Measurements from ENCODE around the gene RPS6KB2. TPM values are rescaled to one million over a fixed set of nuclear protein-coding genes. Genes with fewer than 3 reads are reported as not detected.

The RPS6KB2 gene
- total RNA-seq, 1 experiment from 2014 or later: 58.8 TPM

- peaks cover 36% of the 10 kb centered on the region for H3K4me1 ChIP-seq (ENCODE audit: insufficient read depth, low read length, poor library complexity, severe bottlenecking)
- H3K27ac ChIP-seq (ENCODE audit: low read depth, low read length, poor library complexity, severe bottlenecking): no peak overlapping the region
- ChIA-PET POLR2A (ENCODE audit: low non-redundant PET) (no interaction called here), CTCF (no interaction called here)
- H3K36me3 ChIP-seq (ENCODE audit: insufficient read depth, low read length, poor library complexity, severe bottlenecking): no peaks in the 10 kb centered on the region
- BruUV-seq (replicated peaks): no TSS peak
- no peaks in the 10 kb centered on the region for H3K9me3 ChIP-seq (ENCODE audit: low read depth, low read length, poor library complexity, severe bottlenecking)
- peak overlapping the region; percentile 51 for H3K4me3 ChIP-seq (ENCODE audit: low read depth, low read length, poor library complexity, severe bottlenecking)
- TF ChIP-seq CTCF (conservative IDR thresholded peaks at IDR 0.05; ENCODE audit: low read depth, low read length) (no peak), EZH2 (IDR thresholded peaks at IDR 0.05; ENCODE audit: borderline replicate concordance, low read depth, low read length, poor library complexity, severe bottlenecking) (no peak)
- intact Hi-C loops (cut with micrococcal nuclease; ENCODE audit: unreplicated experiment): no loop called here
- H3K27me3 ChIP-seq (replicated peaks; ENCODE audit: insufficient read depth, low read depth, low read length, poor library complexity): no peaks in the 10 kb centered on the region
- DNase-seq (ENCODE audit: low spot score): no peak
These were observed 8.8 kb upstream of the RPS6KB2 start for GRCh38 chr11:67419325-67420049.

GRCh38 chr11:67420147-67420645, 8.1 kb upstream of the RPS6KB2 start:
- no TSS peak for BruUV-seq (replicated peaks)
- no peaks in the 10 kb centered on the region for H3K9me3 ChIP-seq (ENCODE audit: low read depth, low read length, poor library complexity, severe bottlenecking)
- peak overlapping the region; percentile 51 for H3K4me3 ChIP-seq (ENCODE audit: low read depth, low read length, poor library complexity, severe bottlenecking)
- H3K27ac ChIP-seq (ENCODE audit: low read depth, low read length, poor library complexity, severe bottlenecking): peak overlapping the region; percentile 76
- DNase-seq (ENCODE audit: low spot score): no peak
- H3K27me3 ChIP-seq (replicated peaks; ENCODE audit: insufficient read depth, low read depth, low read length, poor library complexity): no peaks in the 10 kb centered on the region
- no peaks in the 10 kb centered on the region for H3K36me3 ChIP-seq (ENCODE audit: insufficient read depth, low read length, poor library complexity, severe bottlenecking)
- intact Hi-C loops (cut with micrococcal nuclease; ENCODE audit: unreplicated experiment): no loop called here
- TF ChIP-seq EZH2 (IDR thresholded peaks at IDR 0.05; ENCODE audit: borderline replicate concordance, low read depth, low read length, poor library complexity, severe bottlenecking): no peak
- TF ChIP-seq CTCF (conservative IDR thresholded peaks at IDR 0.05; ENCODE audit: low read depth, low read length): no peak
- ChIA-PET CTCF (no interaction called here), POLR2A (ENCODE audit: low non-redundant PET) (no interaction called here)
- H3K4me1 ChIP-seq (ENCODE audit: insufficient read depth, low read length, poor library complexity, severe bottlenecking): peaks cover 33% of the 10 kb centered on the region

- Histone ChIP-seq H3K4me1 (ENCODE audit: insufficient read depth, low read length, poor library complexity, severe bottlenecking) (peaks cover 28% of the 10 kb centered on the region), H3K27me3 (replicated peaks; ENCODE audit: insufficient read depth, low read depth, low read length, poor library complexity) (no peaks in the 10 kb centered on the region), H3K27ac (ENCODE audit: low read depth, low read length, poor library complexity, severe bottlenecking) (peak overlapping the region; percentile 76), H3K4me3 (ENCODE audit: low read depth, low read length, poor library complexity, severe bottlenecking) (peak overlapping the region; percentile 51), H3K36me3 (ENCODE audit: insufficient read depth, low read length, poor library complexity, severe bottlenecking) (no peaks in the 10 kb centered on the region), H3K9me3 (ENCODE audit: low read depth, low read length, poor library complexity, severe bottlenecking) (no peaks in the 10 kb centered on the region)
- ChIA-PET CTCF (interaction anchor here (0.6 to 1.0 kb wide), 2 partner anchors 69 to 209 kb away, joined by 3 to 4 read pairs; partner anchors contain the start of gene NUDT8), POLR2A (ENCODE audit: low non-redundant PET) (interaction anchor here (0.6 to 0.7 kb wide), 3 partner anchors 20 to 1536 kb away, joined by 3 to 8 read pairs (median 7); no protein-coding TSS in a partner anchor)
- intact Hi-C loops (cut with micrococcal nuclease; ENCODE audit: unreplicated experiment): no loop called here
- BruUV-seq (replicated peaks): TSS peak; percentile 41
- TF ChIP-seq EZH2 (IDR thresholded peaks at IDR 0.05; ENCODE audit: borderline replicate concordance, low read depth, low read length, poor library complexity, severe bottlenecking) (no peak), CTCF (conservative IDR thresholded peaks at IDR 0.05; ENCODE audit: low read depth, low read length) (no peak)
- peak; percentile 96 for DNase-seq (ENCODE audit: low spot score)
These were observed 7.5 kb upstream of the RPS6KB2 start for GRCh38 chr11:67420646-67421429.
